Adrenal gland (tissue), 12 donors: ENCODE measurements around the gene MRPL36. TPM values are rescaled to one million over a fixed set of nuclear protein-coding genes. Genes with fewer than 3 reads are reported as not detected.

Experiments
- DNase-seq, 7 donors: peaks; one replicate each; pipeline ENCODE4 v3.0.0-alpha.2; 2019 to 2020
- H3K27ac ChIP-seq, 5 donors: fragments of 200-600 bp; sonication (generic) in 4 of 5; 1 replicate in 3 of 5; 2 replicates in 2 of 5; pipeline versions ENCODE4 v1.5.1 to v1.8.0; 2016 to 2020; ENCODE audit warnings: mild to moderate bottlenecking in 1 of 5
- H3K27me3 ChIP-seq: fragments of 200-600 bp; 2 replicates; pipeline ENCODE4 v1.8.0; 2021
- H3K36me3 ChIP-seq, 2 donors: fragments of 200-600 bp; replicated peaks in 1 of 2; 1 replicate in 1 of 2; 2 replicates in 1 of 2; pipeline versions ENCODE4 v1.5.1 to v1.8.0; 2018 to 2022
- H3K4me1 ChIP-seq, 2 donors: fragments of 200-600 bp; replicated peaks in 1 of 2; 1 replicate in 1 of 2; 2 replicates in 1 of 2; pipeline versions ENCODE4 v1.5.1 to v1.8.0; 2018 to 2021
- H3K4me3 ChIP-seq, 4 donors: fragments of 200-600 bp; sonication (generic) in 3 of 4; one replicate each; pipeline ENCODE4 v1.5.1; 2016 to 2018
- H3K9me3 ChIP-seq, 3 donors: fragments of 200-600 bp; sonication (generic) in 1 of 3; replicated peaks in 1 of 3; 1 replicate in 2 of 3; 2 replicates in 1 of 3; pipeline versions ENCODE4 v1.5.1 to v1.8.0; 2016 to 2021
- POLR2A ChIP-seq, 2 donors: fragments of 450-650 bp; IDR thresholded peaks; one replicate each; pipeline ENCODE4 v1.6.1; 2017; ENCODE audit warnings: antibody characterized with exemption in 2 of 2, mild to moderate bottlenecking in 2 of 2, moderate library complexity in 1 of 2
- WGBS, 4 donors: extraction: QIAGEN DNeasy Blood & Tissue Kit in 2 of 4; methylation state at CpG; one replicate each; pipeline versions ENCODE4 v1.1.5 to v1.1.7; 2013 to 2017; 5-methylcytosine and 5-hydroxymethylcytosine counted together
- intact Hi-C, 2 donors: fragments of 100-400 bp; cut with DNase I; formaldehyde crosslinking; loops; one replicate each; pipeline versions ENCODE4 v1.14.1 to v1.15.0; 2022 to 2023
- polyA plus RNA-seq, 3 donors: library from polyadenylated mRNA; stranded (reverse); fragments of 200-250 nt in 2 of 3; fragments of 350-450 nt in 1 of 3; fragmentation: Illumina TruSeq in 1 of 3; extraction: RNeasy Lipid Tissue Mini Kit (QIAGEN cat#74804) in 1 of 3; gene quantifications; one replicate each; pipeline ENCODE4 v1.2.3, GENCODE V29; 2013 to 2014
- total RNA-seq, 9 donors: library from RNA; depleted of rRNA in 4 of 9; stranded (reverse); fragments of >200 nt in 4 of 9; fragments of 120-200 nt in 1 of 9; fragmentation: NEBNext Ultra II Directional in 1 of 9; extraction: Animal tissue kit (Norgen Biotek cat#: 25700) in 1 of 9; gene quantifications; one replicate each; pipeline versions ENCODE4 v1.1.0 to v1.2.4, GENCODE V29; 2013 to 2023
- TF ChIP-seq, protein P1 (sequence below), 6 experiments: fragments of 450-650 bp in 4 of 6; fragments of 200-600 bp in 2 of 6; sonication (generic) in 1 of 6; IDR thresholded peaks; 1 replicate in 5 of 6; 2 replicates in 1 of 6; pipeline versions ENCODE4 v1.5.1 to v1.8.0; 2016 to 2021; ENCODE audit warnings: antibody characterized with exemption in 6 of 6, mild to moderate bottlenecking in 2 of 6, moderate library complexity in 1 of 6
- donor health status: healthy with polysubstance abuse.
- donor health status: Bipolar disorder and iron deficiency.
- donor health status: DM: yes; HTN: yes; CAD: no.
- donor health status: DM: no; HTN: no; CAD: no.
- donor health status: DM: no; HTN: no; CAD: no.
- donor health status: DM: yes; HTN: yes; CAD: no.

Gene MRPL36
- total and polyA plus RNA-seq, 12 donors = 23.3 to 97.4 (median 61.3) TPM

DNA sequence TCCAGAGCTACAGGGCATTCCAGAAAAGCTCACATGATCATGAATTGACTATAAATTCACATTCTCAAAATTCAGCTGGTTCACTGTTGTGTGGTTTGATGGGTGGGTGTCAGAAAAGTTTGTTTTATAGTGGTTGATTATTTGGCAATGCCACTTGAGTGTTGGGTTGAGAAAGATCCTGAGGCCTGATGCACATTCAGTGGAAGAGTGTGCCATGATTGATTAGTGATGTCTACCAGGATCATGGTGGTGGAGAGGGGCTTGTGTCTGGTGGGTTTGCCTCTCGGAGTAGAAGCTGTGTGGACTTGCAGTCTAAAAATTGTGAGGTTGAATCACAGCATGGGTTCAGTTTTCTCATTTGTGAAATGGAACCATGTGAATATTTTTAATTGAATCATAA is 3.6 kb upstream of the MRPL36 start:
- no peak for DNase-seq
- H3K27me3 ChIP-seq = no peaks in the 10 kb centered on the region
- H3K9me3 ChIP-seq = no peaks in the 10 kb centered on the region
- WGBS, 4 donors = 93 to 98% (median 95%) methylated on average over 1 of the region's 1 CpG
- H3K36me3 ChIP-seq = peaks cover 0 to 49% of the 10 kb centered on the region in 2 donors
- TF ChIP-seq, protein P1, sequence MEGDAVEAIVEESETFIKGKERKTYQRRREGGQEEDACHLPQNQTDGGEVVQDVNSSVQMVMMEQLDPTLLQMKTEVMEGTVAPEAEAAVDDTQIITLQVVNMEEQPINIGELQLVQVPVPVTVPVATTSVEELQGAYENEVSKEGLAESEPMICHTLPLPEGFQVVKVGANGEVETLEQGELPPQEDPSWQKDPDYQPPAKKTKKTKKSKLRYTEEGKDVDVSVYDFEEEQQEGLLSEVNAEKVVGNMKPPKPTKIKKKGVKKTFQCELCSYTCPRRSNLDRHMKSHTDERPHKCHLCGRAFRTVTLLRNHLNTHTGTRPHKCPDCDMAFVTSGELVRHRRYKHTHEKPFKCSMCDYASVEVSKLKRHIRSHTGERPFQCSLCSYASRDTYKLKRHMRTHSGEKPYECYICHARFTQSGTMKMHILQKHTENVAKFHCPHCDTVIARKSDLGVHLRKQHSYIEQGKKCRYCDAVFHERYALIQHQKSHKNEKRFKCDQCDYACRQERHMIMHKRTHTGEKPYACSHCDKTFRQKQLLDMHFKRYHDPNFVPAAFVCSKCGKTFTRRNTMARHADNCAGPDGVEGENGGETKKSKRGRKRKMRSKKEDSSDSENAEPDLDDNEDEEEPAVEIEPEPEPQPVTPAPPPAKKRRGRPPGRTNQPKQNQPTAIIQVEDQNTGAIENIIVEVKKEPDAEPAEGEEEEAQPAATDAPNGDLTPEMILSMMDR (IDR thresholded peaks at IDR 0.05) = no peak
- TF ChIP-seq POLR2A (IDR thresholded peaks at IDR 0.05) = no peak
- H3K4me3 ChIP-seq = no peak overlapping the region
- intact Hi-C loops = no loop called here
- H3K27ac ChIP-seq = no peak overlapping the region
- peaks cover 7 to 16% of the 10 kb centered on the region in 2 donors for H3K4me1 ChIP-seq

DNA sequence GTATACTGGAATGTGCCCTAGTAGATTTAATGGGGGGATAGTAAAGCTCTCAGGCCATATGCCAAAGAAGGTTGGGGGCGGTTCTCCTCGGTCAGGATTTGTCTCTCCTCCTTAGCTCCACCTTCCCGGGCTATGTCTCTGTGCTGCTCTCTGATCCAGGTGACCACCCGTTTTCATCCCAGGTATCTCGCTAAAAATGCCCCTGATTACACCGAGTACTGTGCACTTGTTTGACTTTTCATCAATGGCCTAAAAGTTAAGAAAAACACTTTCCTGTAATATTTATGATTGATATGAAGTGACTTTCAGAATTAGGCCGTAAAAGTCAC is 2.3 kb upstream of the MRPL36 start:
- intact Hi-C loops = no loop called here
- peaks cover 0 to 50% of the 10 kb centered on the region in 2 donors for H3K36me3 ChIP-seq
- no peak for TF ChIP-seq POLR2A (IDR thresholded peaks at IDR 0.05)
- TF ChIP-seq, protein P1 (IDR thresholded peaks at IDR 0.05) = no peak
- peak overlapping the region in 3 of 4 donors; percentile 52 to 79 (median 55) for H3K4me3 ChIP-seq
- WGBS, 4 donors = 12 to 17% (median 14%) methylated on average over 7 of the region's 7 CpGs
- no peaks in the 10 kb centered on the region for H3K27me3 ChIP-seq
- H3K9me3 ChIP-seq = no peaks in the 10 kb centered on the region
- no peak for DNase-seq
- H3K27ac ChIP-seq = peak overlapping the region in 3 of 5 donors; percentile 81 to 90 (median 86)
- H3K4me1 ChIP-seq = peaks cover 7 to 16% of the 10 kb centered on the region in 2 donors

DNA sequence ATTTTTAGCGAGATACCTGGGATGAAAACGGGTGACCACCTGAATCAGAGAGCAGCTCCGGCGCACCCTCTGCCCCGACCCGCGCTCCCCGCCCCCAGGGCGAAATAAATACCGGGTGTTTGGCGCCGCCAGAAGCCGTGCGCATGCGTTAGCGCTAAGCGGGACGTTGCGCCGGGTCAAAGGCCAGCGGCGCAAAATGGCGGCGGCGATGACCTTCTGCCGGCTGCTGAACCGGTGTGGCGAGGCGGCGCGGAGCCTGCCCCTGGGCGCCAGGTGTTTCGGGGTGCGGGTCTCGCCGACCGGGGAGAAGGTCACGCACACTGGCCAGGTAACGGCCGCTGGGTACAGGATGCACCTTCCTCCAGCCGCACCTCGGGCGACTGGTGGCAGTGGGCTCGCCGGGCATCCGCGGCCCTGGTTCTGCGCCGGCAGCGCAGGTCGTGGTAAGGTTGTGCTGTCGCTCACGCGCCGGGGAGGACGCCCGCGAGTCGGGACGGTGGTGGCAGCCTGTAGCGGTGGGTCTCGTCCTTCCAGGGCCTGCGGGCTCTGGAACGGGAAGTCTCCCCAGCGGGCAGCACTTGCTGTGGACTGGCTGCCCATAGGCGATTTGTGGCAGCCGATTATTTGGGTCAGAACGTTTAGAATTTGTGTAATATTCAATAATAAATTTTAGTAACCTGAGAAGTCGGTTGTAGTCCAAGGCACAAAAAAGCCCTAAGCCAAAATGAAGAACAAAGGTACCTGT is 1.8 kb upstream of the MRPL36 start, which contains the start of gene NDUFS6:
NDUFS6 (plus strand) TSS at position 186 of the 745 bp plus-strand sequence; CDS start at position 197, 11 bp downstream.
- peaks cover 0 to 50% of the 10 kb centered on the region in 2 donors for H3K36me3 ChIP-seq
- DNase-seq = peak; percentile 76 to 86 (median 80)
- peak within 1 kb of the TSS; percentile 55 to 90 (median 86) for H3K27ac ChIP-seq
- H3K9me3 ChIP-seq = no peaks in the 10 kb centered on the region
- peaks cover 7 to 16% of the 10 kb centered on the region in 2 donors for H3K4me1 ChIP-seq
- TF ChIP-seq, protein P1 (IDR thresholded peaks at IDR 0.05) = no peak
- TF ChIP-seq POLR2A (IDR thresholded peaks at IDR 0.05) = peak; percentile 26 to 57
- no peaks in the 10 kb centered on the region for H3K27me3 ChIP-seq
- peak within 1 kb of the TSS; percentile 46 to 79 (median 54) for H3K4me3 ChIP-seq
- intact Hi-C loops = no loop called here
- 0 to 1% (median 0%) methylated on average over 23 to 69 of the region's 69 CpGs for WGBS, 4 donors

DNA sequence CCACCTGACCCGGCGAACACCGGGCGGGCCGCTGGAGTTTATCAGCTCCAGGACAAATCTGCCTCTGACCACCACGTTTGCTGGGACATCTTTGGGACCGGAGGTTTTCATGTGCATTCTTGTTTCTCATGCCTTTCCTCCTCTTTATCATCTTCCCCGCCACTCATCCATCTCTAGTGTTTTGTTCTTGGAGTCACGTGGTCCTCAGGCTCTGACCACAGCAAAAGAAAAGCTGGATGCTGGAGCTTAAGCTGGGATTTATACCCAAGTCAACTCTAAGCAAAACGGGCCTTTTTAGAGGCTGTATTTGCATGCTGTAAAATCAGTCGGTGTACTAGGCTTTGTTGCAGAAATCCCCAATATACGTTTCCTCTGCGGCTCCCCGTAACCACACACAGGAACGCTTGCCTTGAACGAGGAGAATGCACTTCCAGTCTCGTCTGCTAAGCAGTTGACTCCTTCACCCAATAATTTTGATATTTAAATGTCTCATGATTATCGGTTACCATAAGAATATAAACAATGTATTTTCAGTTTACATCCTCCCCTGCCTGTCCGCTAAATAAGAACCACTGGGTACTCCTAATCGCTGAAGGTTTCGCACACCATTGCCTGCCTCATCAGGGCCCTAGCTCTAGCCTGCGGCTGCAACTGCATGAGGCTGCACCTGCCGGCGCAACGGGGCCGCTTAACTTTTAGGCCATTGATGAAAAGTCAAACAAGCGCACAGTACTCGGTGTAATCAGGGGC is 1.0 kb upstream of the MRPL36 start:
- TF ChIP-seq POLR2A (IDR thresholded peaks at IDR 0.05) = no peak
- TF ChIP-seq, protein P1 (IDR thresholded peaks at IDR 0.05) = no peak
- intact Hi-C loops = no loop called here
- Histone ChIP-seq H3K27ac (peak overlapping the region; percentile 55 to 90 (median 86)), H3K36me3 (peaks cover 0 to 46% of the 10 kb centered on the region in 2 donors), H3K9me3 (no peaks in the 10 kb centered on the region), H3K4me1 (peaks cover 7 to 16% of the 10 kb centered on the region in 2 donors), H3K4me3 (peak overlapping the region; percentile 46 to 79 (median 54)), H3K27me3 (no peaks in the 10 kb centered on the region)
- DNase-seq = peak in 2 of 7 donors; percentile 33 to 68
- 4 to 7% (median 5%) methylated on average over 22 to 28 of the region's 28 CpGs for WGBS, 4 donors
